GM19463 (cell line): ENCODE measurements around the gene KCNMB1.
A peak's percentile ranks its signal among the peaks of the same experiment; 100 is the strongest.

ENCODE experiments used
- ATAC-seq: cut with Tn5 transposase; IDR thresholded peaks from one replicate; pipeline ENCODE4 v1.9.1; 2021; ENCODE audit warnings: mild to moderate bottlenecking, moderate library complexity; ENCODE audit not compliant: unreplicated experiment

KCNMB1 gene

DNA sequence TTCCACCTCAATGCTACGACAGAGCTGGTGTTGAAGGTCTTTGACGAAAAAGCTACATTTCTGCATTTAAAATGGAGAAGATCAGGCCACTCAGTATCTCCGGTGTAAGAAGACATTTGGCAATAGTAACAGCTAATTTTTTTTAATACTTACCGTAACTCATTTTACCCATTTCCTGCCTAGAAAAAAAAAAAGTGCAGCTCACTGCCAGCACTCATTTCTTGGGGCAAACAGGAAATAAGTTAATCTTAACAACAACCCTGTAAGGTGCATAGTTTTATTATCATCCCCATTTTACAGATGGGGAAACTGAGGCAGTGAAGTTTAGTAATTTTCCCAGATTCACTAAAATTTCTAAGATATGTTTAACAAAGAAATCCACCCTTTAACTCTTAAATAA lies 27.4 kb upstream of the KCNMB1 start:
- ATAC-seq, result no peak

DNA sequence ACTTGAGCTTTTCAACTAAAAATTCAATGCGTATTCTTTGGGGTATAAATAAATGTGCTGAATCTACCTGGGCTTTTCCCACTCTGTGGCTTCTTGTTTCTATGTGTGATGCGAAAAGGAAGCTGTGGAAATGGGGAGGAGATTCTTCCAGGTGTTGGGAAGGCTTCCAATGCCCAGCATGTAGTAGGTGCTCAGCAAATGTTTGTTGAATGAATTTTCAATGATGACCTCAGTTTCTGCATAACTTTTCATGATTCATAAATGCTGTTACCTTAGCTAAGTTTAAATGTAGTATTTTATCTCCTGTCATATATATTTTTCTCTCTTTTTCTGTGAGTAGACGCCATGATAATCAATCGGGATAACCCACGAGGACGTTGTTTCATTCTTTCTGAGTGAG lies 25.6 kb upstream of the KCNMB1 start:
- no peak for ATAC-seq

DNA sequence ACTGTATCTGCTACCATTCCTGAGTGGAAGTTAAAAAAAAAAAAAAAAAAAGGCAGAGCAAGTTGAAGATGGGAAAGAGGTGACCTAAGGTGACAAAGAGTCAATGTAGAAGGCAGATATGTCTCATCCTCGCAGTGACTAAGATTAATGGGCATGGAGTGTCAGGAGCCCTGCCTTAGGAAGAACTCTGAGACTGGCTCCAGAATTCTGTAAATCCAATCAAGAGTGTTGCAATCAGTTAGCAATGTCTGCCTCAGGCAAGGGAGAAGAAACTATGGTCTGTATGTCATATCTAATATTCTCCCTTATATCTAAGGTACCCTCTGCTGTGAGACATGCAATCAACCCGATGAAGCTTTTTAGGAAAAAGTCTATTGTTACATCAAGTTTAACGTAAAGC lies 24.7 kb upstream of the KCNMB1 start:
- no peak for ATAC-seq

DNA sequence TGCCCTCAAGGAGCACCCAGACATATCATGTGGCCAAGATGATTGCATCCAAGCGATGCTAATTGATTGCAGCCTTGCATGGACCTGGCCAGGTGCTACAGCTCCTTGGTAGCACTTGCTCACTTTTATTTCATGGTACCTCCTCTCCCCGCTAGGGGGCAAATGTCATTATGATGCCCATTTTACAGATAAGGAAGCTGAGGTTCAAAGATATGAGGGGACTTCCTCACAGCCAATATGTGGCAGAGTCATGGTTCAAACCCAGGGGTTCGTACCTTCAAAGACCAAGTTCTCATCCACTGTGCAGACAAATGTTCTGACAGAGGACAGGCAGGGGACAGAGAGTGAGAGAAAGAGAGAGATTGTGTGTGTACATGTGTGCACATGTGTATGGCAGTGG lies 21.9 kb upstream of the KCNMB1 start:
- ATAC-seq, result no peak

DNA sequence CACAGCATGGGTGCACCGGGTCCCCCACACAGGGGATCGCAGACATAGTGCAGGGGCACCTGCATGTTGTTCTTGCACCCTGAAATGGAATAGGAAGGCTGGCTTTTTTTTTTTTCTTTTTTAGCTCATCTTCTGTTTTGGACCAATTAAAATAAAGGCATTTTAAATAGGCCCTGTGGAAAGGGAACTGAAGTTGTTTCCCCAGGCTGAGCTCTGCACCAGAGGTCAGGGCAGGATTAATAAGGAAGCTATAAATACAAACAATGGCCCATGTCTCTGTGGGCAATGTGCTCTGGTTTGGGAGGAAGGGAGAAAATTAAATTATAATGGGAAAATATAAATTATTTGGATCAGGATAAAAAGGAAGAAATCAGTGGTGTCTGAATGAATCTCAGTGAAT lies 21.2 kb upstream of the KCNMB1 start:
- ATAC-seq, result no peak

DNA sequence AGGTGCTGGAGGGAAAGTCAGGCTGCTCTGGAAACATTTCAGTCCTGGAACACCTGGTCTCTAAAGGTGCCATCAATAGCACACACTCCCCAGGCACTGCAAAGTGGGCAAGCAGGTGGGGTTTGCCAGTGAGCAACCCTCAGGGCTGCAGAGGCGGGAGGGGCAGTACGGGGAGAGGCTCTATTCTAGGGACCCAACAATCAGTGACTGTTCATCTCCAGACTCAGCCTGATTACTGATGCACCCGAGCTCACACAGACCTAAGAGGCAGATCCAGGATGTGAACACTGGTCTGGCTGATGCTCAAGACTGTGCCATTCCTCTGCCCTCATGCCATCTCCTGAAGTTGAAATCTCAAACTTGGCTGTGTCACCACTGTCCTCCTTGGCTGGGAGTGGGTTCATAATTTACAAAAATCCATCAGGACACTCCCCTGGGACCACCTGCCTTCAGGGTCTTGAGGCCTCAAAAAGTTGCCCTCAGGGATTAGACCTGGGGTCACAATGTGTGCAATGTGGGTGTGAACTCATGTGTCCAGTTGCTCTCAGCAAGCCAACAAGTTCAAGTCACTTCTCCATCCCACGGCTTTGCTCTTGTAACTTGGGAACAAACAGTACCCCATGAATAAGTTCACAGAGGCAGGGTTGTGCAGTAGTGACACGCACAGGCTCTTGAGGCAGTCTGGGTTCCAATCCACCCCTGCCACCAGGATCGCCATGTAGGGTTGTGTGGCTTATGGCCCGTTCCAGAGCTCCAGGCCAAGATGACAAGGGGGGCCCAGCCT lies 19.9 kb upstream of the KCNMB1 start:
- ATAC-seq, result no peak

DNA sequence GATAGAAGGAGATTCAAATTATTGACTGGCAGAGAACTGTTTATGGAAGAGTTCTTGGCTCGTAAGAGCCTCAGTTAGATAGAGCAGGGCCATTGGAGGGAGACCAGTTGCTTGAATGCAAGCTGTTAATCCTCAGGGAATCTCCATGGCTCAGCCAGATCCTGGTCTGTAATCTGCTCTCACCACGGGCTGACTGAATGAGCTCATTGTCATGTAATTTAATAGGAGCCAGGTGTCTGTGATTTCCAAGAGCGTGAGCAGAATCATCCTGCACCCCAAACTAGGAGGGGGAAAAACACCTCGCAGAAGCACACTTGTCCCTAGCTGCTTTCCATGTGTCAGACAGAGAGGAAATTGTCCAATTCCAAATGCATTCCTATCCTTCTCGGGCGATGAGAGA lies 19.1 kb upstream of the KCNMB1 start:
- no peak for ATAC-seq

DNA sequence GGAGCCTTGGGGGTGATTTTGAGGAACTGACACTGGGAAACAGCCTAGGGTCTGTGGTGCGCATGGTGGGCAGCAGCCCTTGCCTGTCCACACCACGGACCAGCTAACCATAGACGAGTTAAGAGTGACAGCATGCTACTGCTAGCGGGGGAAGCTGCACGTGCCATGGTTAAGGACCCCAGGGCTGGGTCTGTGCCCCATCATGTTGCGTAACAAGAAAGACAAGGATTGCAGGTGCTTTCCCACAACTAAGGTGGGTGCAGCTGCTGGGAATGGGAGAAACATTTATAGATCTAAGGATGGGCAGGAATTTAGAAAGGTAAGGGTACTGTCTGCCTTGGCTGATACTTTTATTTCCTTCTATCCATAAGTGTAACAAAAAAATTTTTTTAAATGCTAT lies 17.9 kb upstream of the KCNMB1 start:
- no peak for ATAC-seq

DNA sequence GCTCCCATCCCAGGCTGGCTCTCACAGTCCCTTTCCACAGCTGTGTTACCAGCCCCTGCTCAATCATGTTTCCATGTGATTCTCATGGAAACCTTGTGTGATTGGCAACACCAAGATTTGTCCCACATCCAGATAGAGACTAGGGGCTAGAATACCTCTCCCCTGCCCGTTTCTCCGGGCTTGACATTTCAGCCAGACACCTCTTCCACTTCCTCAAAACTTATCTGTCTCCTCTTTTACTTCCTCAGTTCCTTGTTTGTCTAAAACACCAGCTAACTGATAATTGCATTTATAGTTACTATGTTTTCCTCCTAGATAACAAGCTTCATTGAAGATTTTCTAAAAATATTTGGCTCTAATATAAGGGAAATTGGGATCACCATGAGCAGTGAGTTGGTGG lies 16.6 kb upstream of the KCNMB1 start:
- no peak for ATAC-seq

DNA sequence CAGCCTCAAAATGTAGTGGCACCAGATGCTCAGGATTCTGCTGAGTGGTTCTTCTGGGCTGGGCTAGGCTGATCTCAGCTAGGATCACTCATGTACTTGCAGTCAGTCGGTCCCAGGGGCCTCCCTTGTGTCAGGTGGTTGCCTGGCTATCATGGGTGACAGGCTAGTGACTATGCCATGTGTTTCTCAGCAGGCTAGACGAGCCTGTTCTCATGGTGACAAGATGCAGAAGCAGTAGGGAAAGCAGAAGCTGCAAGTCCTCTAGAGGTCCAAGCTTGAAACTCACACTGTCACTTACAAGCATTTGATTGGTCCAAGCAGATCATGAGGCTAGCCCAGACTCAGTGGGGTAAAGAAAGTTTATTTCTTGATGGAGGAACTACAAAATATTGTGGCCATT lies 15.2 kb upstream of the KCNMB1 start:
- ATAC-seq, result no peak

DNA sequence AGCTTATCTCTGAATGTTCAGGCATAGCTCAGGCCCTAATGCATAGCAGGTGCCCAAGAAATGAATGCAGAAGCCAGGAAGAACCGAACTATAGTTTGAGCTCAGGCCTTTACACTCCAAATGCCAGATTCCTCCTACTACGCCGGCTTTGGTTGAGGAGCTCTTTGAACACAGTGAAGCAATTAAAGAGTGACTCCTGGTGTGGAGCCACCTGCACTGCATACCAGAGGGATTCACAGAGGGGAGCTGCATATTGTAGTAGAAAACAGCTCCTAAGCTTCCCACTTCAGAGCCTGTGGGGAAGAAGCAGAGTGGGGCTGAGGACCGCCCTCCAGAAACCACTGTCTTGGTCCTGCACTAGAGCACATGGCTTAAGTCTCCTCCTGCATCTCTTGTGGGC lies 14.5 kb upstream of the KCNMB1 start:
- no peak for ATAC-seq

DNA sequence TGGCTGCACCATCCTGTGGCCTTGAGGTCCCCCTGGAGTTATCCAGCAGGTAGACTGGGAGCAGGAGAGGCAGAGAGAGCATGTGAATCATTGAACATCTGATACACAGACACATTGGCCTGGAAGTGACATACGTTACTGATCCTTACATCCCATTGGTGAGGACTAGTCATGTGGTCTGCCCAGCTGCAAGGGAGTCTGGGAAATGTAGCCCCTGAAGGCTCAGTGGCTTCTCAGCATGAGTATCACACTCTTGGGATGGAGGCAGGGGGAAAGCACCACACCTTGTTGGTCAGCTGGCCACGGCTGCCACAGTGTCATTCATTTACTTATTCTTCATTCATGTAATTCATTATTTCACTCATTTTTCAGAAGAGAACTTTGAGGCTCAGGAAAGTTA lies 13.3 kb upstream of the KCNMB1 start:
- no peak for ATAC-seq

DNA sequence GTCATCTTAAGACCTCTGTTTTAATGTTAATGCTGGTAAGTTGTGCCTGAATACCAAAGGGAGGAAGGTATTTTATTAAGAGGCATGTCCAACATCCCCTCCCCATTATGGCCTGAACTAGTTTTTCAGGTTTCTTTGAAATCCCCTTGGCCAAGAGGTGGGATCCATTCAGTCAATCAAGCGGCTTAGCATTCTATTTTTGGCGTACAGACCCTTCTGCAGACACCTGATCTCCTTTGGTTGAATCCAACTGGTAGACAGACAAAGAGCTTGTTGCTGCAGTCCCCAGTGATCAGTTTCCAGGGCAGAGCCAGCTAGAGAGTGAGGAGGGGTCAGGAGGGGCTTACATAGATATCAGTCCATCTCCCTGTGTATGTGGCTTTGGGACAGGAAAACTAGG lies 7.9 kb upstream of the KCNMB1 start:
- no peak for ATAC-seq

DNA sequence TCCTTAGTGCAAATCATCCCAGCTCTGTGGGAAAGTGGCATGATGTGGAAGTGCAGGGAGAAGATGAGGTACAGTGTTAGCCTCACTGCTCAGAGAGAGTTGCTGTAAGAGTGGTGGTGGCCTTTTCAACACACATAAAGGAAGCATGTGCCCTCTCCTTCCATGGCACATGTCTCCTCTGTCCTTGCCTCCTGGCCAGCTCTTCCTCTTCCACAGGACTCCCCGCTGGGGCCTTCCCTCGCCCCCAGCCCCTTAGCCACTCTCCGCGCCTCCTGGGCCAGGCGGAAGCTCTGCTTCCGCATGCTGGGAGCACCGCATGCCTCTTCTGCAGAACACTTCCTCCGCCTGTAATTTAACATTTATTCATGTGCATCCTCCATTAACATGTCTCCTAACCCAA lies 4.8 kb upstream of the KCNMB1 start:
- ATAC-seq, result no peak

DNA sequence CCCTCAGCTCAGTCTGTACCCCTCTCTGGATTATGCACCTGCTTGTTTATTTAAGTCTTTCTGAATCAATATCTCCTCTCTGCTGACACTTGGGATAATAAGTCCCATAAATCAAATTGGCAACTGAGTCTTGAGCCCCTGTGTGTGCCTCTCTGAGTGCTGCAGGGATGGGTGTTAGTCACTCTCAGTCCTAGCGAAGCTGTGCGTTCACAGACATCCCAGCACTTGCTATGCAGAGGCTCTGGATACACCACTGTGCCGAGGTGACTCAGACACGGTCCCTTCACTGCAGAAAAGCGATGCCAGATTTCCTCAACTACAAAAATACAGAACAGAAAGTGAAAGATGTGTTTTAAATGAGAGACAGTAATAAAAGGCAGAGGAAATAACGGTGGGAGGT lies 4.1 kb upstream of the KCNMB1 start:
- ATAC-seq, result peak; percentile 46

DNA sequence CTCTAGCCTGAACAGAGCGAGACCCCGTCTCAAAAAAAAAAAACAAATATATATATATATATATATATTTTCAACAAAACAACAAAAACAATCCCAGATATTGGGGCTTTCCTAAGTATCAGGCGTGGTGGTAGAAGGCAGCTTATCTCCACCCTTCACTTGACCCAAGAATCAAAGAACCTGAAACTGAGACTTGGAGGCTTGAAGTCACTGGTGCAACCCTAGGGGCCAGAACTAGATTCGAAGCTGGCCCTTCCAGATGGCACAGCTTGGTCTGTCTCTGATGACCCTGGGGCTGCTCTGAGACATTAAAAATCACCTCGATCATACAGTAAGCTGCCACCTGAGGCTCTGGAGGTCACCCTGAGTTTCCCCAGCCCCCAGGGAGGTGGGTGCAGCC lies 1.3 kb upstream of the KCNMB1 start:
- ATAC-seq, result no peak

DNA sequence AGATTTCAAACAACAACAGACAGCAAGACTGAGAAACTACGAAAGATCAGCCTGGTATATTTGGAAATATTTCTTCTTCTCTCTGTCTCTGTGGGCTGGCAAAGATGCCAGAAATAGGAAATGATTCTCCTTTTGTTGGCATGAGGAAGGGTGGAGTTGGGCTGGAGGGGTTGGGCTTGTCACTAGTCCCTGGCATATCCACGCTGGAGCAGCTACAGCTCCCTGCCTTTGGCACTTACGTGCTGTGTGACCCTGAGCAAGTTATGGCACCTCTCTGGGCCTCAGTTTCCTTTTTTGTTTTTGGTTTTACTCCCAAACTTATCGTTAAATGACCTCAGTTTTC lies 354 bp upstream of the KCNMB1 start:
- ATAC-seq, result no peak

DNA sequence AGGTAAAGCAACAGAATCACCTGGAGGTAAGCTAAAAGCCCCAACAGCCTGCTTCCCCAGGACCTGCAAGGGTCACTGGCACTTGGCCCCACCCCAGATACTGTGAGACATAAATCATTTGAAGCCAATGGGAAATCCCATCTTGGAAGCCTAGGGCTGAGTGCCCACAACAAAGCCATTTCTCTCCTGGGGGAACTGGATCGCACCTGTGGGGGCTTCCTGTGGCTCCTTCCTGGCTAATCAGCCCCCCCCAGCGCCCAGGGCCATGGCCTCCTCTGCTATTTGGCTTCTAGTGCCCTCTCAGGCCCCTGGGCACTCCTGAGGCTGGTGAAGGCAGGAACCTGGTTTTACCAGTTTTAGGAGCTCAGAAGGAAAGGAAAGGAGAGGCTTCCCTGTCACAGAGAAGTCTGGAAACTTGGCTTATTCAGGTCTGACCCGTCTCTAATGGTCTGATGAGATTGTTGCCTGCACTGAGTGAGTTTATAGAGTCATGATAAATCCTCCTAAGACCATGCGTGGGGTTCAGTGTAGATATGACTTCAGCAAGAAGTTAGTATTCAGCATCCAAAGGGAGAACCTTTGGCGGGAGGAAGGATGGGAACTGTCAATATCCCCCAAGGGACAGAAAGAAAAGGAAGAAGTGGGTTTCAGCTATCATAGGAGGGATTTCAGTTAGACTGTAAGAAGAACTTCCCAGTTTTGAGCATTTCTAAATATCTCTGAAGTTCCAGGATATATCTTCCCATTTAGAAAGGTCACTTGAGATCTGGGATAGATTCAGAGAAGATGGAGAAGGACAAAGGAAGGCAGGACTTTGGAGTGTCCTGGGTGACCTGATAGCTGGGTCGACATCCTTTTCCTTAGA lies 1.2 kb downstream of the KCNMB1 start:
- ATAC-seq, result no peak

DNA sequence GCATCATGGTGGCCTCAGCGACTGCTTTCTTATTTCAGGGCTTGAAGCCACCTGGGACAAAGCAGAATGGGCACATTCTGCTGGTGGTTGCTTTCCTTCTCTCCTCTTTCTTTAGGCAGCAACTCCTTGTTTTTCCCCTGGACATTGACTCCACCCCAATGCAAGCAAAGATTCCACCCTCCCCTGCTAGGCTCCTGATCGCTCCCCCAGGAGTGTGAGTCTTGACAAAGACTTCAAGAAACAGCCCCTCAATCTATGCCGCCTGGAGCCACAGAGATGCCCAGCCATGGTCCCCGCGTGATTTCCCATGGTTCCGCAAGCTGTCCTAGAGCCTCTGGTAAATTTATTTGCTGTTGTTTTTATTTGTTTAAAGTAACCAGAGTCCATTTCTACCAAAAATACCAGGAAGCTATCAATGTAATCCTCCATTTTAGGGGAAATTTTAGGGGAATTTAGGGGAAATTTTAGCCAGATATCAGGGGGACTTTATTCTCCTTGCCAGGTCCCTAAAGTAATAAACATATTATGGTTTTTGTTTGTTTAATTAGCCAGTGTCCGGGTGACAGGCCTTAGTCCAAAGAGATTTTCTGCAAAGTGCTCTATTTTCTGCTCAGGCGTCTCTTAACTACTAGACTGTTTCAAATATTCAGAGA lies 2.3 kb downstream of the KCNMB1 start:
- no peak for ATAC-seq

DNA sequence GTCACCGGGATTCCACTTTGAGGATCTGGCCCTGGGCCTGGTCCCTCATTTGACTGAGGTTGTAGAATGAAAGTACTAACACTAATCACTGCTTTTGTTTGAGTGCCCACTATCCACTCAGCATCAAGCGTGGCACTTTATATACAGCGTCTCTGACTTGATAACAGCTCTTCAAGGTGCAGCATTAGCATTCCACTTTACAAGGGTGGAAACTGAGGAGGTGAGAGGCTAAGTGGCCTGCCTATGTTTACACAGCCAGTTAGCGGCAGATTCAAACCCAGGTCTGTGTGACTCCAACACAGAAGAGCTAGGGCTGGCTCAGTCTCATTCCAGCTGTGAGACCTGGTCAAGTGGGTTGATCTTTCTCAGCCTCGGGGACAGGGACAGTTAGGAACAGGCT lies 5.9 kb downstream of the KCNMB1 start:
- no peak for ATAC-seq

DNA sequence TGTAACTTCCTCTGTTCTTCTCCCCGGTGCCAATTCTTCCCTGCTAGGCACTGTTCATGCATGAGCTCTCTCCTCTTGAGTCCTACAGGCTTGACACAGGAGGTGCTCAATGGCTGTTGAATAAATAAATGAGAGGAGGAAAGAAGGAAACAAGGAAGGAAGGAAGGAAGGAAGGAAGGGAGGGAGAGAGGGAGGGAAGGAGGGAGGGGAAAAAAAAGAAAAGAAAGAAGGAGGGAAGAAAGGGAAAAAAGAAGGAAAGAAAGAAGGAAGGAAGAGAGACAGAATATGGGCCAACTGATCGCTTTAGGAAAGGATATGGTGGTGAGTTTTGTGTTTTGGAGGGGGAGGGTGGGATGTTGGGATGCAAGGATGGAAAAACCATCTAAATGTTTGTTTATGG lies 6.4 kb downstream of the KCNMB1 start:
- no peak for ATAC-seq

DNA sequence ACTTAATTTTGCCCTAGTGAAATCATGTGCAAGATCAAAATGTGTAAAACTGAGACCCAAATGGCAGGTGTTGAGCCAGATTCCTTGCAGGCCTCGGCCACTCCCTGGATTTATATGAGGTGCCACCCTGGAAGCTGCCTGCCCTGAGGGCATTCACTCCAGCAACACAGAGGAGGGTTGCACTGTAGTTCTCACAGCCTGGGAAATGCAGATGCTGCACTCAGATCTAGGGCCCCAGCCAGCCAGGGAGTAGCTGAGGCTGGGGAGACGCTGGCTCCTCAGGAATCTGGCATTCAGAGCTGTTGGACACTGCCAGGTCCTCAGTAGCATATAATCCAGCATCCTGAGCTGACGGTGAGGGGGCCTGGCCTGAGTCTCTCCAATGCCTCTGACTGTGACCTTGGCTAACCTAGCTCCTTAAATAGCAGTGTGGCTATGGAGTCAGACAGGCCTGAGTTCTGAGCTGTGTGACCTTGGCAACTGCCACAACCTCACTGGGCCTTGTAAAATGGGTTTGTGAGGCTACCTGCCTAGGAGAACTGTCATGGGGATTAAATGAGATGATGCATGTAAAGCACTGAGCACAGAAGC lies 8.7 kb downstream of the KCNMB1 start:
- ATAC-seq, result no peak
